Neural cell (in vitro differentiated cells): ENCODE measurements around the gene DOHH. TPM values are rescaled to one million over a fixed set of nuclear protein-coding genes. Genes with fewer than 3 reads are reported as not detected.

ENCODE experiments used
- H2AFZ ChIP-seq: fragments of 200-600, 300-800 bp; sonication (generic), shearing (Covaris generic); 2 replicates; pipeline ENCODE4 v1.6.0; 2014; ENCODE audit warnings: low read depth, mild to moderate bottlenecking, antibody characterized with exemption, low read length, moderate library complexity
- H3F3A ChIP-seq: fragments of 200-600 bp; shearing (Covaris generic); 2 replicates; pipeline ENCODE4 v1.6.1; 2016; ENCODE audit warnings: mild to moderate bottlenecking, moderate library complexity, mixed read lengths, antibody characterized with exemption, low read length; ENCODE audit not compliant: insufficient read depth, poor library complexity, severe bottlenecking
- H3K27ac ChIP-seq: fragments of 200-600, 300-800 bp; sonication (generic), shearing (Covaris generic); 2 replicates; pipeline ENCODE4 v1.5.1; 2014; ENCODE audit warnings: mild to moderate bottlenecking, low read length, moderate library complexity
- H3K27me3 ChIP-seq: fragments of 300-800, 200-600 bp; sonication (generic), shearing (Covaris generic); 2 replicates; pipeline ENCODE4 v1.6.0; 2014; ENCODE audit warnings: mild to moderate bottlenecking, low read depth, low read length, moderate library complexity; ENCODE audit not compliant: insufficient read depth
- H3K36me3 ChIP-seq: fragments of 300-800, 200-600 bp; sonication (generic), shearing (Covaris generic); 2 replicates; pipeline ENCODE4 v1.5.1; 2014; ENCODE audit warnings: mild to moderate bottlenecking, antibody characterized with exemption, low read length, moderate library complexity; ENCODE audit not compliant: insufficient read depth
- H3K4me2 ChIP-seq: fragments of 300-800, 200-600 bp; sonication (generic), shearing (Covaris generic); 2 replicates; pipeline ENCODE4 v1.6.0; 2014; ENCODE audit warnings: mild to moderate bottlenecking, low read length
- H3K4me3 ChIP-seq: fragments of 300-800, 200-600 bp; sonication (generic), shearing (Covaris generic); 2 replicates; pipeline ENCODE4 v1.5.1; 2014; ENCODE audit warnings: mild to moderate bottlenecking, low read length, moderate library complexity
- H3K79me2 ChIP-seq: fragments of 200-600 bp; shearing (Covaris generic); replicated peaks from 2 replicates; pipeline ENCODE4 v1.6.0; 2014; ENCODE audit warnings: mild to moderate bottlenecking, low read length, moderate library complexity; ENCODE audit not compliant: insufficient read depth
- H3K9ac ChIP-seq: fragments of 300-800, 200-600 bp; sonication (generic), shearing (Covaris generic); 2 replicates; pipeline ENCODE4 v1.6.1; 2016; ENCODE audit warnings: mild to moderate bottlenecking, low read length, mixed read lengths
- H3K9me2 ChIP-seq: fragments of 200-600 bp; shearing (Covaris generic); 2 replicates; pipeline ENCODE4 v1.6.1; 2016; ENCODE audit warnings: mild to moderate bottlenecking, low read length, mixed read lengths; ENCODE audit not compliant: insufficient read depth
- H3K9me3 ChIP-seq: fragments of 200-600, 300-800 bp; sonication (generic), shearing (Covaris generic); 2 replicates; pipeline ENCODE4 v1.6.1; 2016; ENCODE audit warnings: mild to moderate bottlenecking, mixed run types, low read length, moderate library complexity, mixed read lengths
- H4K20me1 ChIP-seq: fragments of 200-600 bp; shearing (Covaris generic); 2 replicates; pipeline ENCODE4 v1.6.1; 2016; ENCODE audit warnings: mild to moderate bottlenecking, mixed run types; ENCODE audit not compliant: insufficient read depth
- EP300 ChIP-seq: fragments of 450-650 bp; conservative IDR thresholded peaks from 2 replicates; pipeline ENCODE4 v1.6.1; 2014; ENCODE audit warnings: antibody characterized with exemption, mild to moderate bottlenecking, moderate library complexity; ENCODE audit not compliant: poor library complexity, severe bottlenecking
- EZH2 ChIP-seq: fragments of 200-600, 300-800 bp; shearing (Covaris generic), sonication (generic); IDR thresholded peaks from 2 replicates; pipeline ENCODE4 v1.6.1; 2014; ENCODE audit warnings: antibody characterized with exemption, low read length, borderline replicate concordance, mild to moderate bottlenecking; ENCODE audit not compliant: insufficient read depth, poor library complexity, severe bottlenecking
- MXI1 ChIP-seq: fragments of 450-650 bp; conservative IDR thresholded peaks from 2 replicates; pipeline ENCODE4 v1.6.1; 2014; ENCODE audit warnings: antibody characterized with exemption, mild to moderate bottlenecking; ENCODE audit not compliant: poor library complexity, severe bottlenecking
- POLR2AphosphoS5 ChIP-seq: IDR thresholded peaks from 2 replicates; pipeline ENCODE4 v1.6.1; 2012
- RAD21 ChIP-seq: fragments of 450-650 bp; conservative IDR thresholded peaks from 2 replicates; pipeline ENCODE4 v1.6.1; 2014; ENCODE audit warnings: antibody characterized with exemption, mild to moderate bottlenecking, moderate library complexity
- SMC3 ChIP-seq: fragments of 450-650 bp; conservative IDR thresholded peaks from 2 replicates; pipeline ENCODE4 v1.6.1; 2014; ENCODE audit warnings: antibody characterized with exemption, mild to moderate bottlenecking, moderate library complexity; ENCODE audit not compliant: poor library complexity
- TAF1 ChIP-seq: IDR thresholded peaks from 2 replicates; pipeline ENCODE4 v1.6.1; 2012; ENCODE audit warnings: low read depth
- polyA plus RNA-seq: library from polyadenylated mRNA; depleted of rRNA; stranded (reverse); fragments of >200 nt; gene quantifications from 2 replicates; pipeline ENCODE4 v1.2.3, GENCODE V29; 2014
- TF ChIP-seq, protein P1 (sequence below): IDR thresholded peaks from 2 replicates; pipeline ENCODE4 v1.6.1; 2012; ENCODE audit warnings: borderline replicate concordance

Gene DOHH
- polyA plus RNA-seq, 1 donor from 2014 or later: 20.3 TPM

DNA sequence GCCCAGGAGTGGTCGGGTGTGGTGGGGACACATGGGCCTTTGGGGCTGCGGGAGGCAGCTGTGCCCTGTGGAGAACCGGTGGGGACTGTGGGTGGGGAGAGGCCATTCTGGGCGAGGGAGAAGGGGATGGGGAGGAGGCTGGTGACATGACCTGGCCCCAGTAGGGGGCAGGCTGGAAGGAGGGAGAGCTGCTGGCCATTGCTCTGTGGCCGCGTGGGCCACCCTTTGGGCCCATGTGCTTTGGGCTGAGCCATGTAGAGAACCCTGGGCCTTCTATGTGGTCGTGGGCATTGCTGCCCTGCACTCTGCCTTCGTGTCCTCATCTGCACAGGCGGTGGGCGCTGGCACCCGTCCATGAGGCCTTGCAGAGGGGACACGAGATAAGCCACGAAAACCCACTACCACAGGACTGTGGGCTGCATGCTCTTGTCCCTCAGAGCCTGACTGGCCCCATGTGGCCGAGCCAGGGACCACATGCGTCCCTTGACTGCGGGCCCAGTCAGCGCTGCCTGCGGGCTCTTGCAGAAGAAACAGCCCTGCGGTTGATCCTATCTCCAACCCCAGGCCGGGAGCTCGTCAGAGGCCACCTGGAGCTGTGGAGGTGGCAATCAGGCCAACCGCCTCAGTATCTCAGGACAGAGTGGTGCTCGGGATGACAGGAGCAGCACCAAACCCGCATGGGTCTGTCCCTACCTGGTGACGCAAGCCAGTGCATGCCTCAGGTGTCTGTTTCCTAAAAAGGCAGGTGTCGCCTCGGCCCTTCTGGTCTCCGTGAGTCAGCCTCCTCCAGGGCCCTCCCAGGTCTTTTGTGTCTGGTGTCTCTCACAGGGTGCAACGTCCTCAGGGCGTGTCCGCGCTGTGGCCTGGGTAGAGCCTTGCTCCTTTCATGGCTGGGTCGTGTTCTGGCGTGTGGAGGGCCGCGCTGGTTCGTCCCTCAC, 20.0 kb upstream of the DOHH start:
- TF ChIP-seq POLR2AphosphoS5 (no peak), EZH2 (no peak)
- no peaks in the 10 kb centered on the region for H3K27me3 ChIP-seq
- H3K27ac ChIP-seq: no peak overlapping the region
- H3K9me3 ChIP-seq: no peaks in the 10 kb centered on the region
- H2AFZ ChIP-seq: no peak overlapping the region
- peaks cover 8% of the 10 kb centered on the region for H4K20me1 ChIP-seq
- no peaks in the 10 kb centered on the region for H3K9me2 ChIP-seq
- H3F3A ChIP-seq: no peaks in the 10 kb centered on the region
- H3K4me2 ChIP-seq: no peak overlapping the region
- H3K9ac ChIP-seq: no peak overlapping the region
- no peak overlapping the region for H3K4me3 ChIP-seq
- H3K36me3 ChIP-seq: no peaks in the 10 kb centered on the region
- peaks cover 25% of the 10 kb centered on the region for H3K79me2 ChIP-seq

DNA sequence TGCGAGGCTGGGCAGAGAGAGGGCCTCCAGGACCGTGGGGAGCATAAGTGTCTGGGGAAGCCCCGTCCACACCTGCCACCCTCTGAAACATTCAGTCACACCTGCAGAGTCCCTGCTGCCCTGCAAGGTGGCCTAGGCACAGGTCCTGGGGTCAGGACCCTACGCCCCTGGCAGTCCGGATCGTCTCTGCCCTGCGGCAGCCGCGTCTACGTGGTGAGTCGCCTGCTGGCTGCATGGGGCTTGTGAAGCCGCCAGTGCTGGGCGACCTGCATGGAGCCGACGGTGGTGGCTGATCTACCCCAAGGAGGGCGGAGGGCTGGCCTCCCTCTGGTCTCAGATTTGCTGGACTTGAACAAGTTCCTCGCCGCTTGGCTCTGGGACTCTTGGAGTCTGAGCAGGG, 18.7 kb upstream of the DOHH start:
- no peaks in the 10 kb centered on the region for H3K9me2 ChIP-seq
- H3K27me3 ChIP-seq: no peaks in the 10 kb centered on the region
- no peak overlapping the region for H3K27ac ChIP-seq
- H3K36me3 ChIP-seq: no peaks in the 10 kb centered on the region
- no peaks in the 10 kb centered on the region for H3F3A ChIP-seq
- no peak overlapping the region for H2AFZ ChIP-seq
- H3K4me3 ChIP-seq: no peak overlapping the region
- H3K79me2 ChIP-seq: peaks cover 25% of the 10 kb centered on the region
- TF ChIP-seq MXI1 (no peak), TAF1 (no peak), RAD21 (no peak), EP300 (no peak), EZH2 (no peak)
- H3K9ac ChIP-seq: no peak overlapping the region
- peaks cover 8% of the 10 kb centered on the region for H4K20me1 ChIP-seq
- no peak overlapping the region for H3K4me2 ChIP-seq
- H3K9me3 ChIP-seq: no peaks in the 10 kb centered on the region

DNA sequence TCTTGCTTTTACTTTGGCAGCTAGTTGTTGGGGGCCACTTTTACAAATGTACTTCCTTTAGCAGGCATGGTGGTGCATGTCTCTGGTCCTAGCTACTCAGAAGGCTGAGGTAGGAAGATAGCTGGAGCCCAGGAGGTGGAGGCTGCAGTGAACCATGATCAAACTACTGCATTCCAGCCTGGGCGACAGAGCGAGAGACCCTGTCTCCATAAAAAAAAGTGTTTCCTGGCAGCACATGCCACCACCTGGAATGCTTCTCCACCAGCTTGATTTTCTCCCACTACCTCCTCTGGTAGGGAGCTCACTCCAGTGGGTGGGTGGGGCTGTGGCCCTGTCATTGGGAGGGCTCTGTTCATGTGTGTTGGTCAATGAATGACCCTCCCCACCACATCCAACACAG, 18.2 kb upstream of the DOHH start:
- H3K4me3 ChIP-seq: no peak overlapping the region
- H2AFZ ChIP-seq: no peak overlapping the region
- no peaks in the 10 kb centered on the region for H3F3A ChIP-seq
- no peak overlapping the region for H3K9ac ChIP-seq
- no peaks in the 10 kb centered on the region for H3K27me3 ChIP-seq
- no peaks in the 10 kb centered on the region for H3K9me3 ChIP-seq
- peaks cover 8% of the 10 kb centered on the region for H4K20me1 ChIP-seq
- TF ChIP-seq EP300 (no peak), TAF1 (no peak), RAD21 (no peak), SMC3 (no peak), EZH2 (no peak), POLR2AphosphoS5 (no peak)
- TF ChIP-seq, protein P1, sequence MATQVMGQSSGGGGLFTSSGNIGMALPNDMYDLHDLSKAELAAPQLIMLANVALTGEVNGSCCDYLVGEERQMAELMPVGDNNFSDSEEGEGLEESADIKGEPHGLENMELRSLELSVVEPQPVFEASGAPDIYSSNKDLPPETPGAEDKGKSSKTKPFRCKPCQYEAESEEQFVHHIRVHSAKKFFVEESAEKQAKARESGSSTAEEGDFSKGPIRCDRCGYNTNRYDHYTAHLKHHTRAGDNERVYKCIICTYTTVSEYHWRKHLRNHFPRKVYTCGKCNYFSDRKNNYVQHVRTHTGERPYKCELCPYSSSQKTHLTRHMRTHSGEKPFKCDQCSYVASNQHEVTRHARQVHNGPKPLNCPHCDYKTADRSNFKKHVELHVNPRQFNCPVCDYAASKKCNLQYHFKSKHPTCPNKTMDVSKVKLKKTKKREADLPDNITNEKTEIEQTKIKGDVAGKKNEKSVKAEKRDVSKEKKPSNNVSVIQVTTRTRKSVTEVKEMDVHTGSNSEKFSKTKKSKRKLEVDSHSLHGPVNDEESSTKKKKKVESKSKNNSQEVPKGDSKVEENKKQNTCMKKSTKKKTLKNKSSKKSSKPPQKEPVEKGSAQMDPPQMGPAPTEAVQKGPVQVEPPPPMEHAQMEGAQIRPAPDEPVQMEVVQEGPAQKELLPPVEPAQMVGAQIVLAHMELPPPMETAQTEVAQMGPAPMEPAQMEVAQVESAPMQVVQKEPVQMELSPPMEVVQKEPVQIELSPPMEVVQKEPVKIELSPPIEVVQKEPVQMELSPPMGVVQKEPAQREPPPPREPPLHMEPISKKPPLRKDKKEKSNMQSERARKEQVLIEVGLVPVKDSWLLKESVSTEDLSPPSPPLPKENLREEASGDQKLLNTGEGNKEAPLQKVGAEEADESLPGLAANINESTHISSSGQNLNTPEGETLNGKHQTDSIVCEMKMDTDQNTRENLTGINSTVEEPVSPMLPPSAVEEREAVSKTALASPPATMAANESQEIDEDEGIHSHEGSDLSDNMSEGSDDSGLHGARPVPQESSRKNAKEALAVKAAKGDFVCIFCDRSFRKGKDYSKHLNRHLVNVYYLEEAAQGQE: no peak
- no peaks in the 10 kb centered on the region for H3K36me3 ChIP-seq
- no peak overlapping the region for H3K27ac ChIP-seq
- no peaks in the 10 kb centered on the region for H3K9me2 ChIP-seq
- H3K4me2 ChIP-seq: no peak overlapping the region
- peaks cover 28% of the 10 kb centered on the region for H3K79me2 ChIP-seq
